Posterior cingulate gyrus (tissue), 11 donors: ENCODE results near the gene RPL11.
"Not testable (repeated sequence)": the region's sequence is repeated elsewhere in the genome, so short reads cannot be mapped to it uniquely, and the experiment has no call there.

Experiments used
- DNase-seq, 10 donors: peaks; one replicate each; pipeline versions ENCODE4 v3.0.0 to v3.0.0-alpha.2; 2020 to 2021; ENCODE audit warnings: mixed read lengths in 3 of 10
- intact Hi-C: fragments of 100-400 bp; cut with DNase I; formaldehyde crosslinking; loops from one replicate; pipeline ENCODE4 v1.15.1; 2023

RPL11 gene

GRCh38 chr1:23726686-23727085 is 35.1 kb downstream of the RPL11 start:
- no peak for DNase-seq
- intact Hi-C loops: no loop called here

GRCh38 chr1:23727362-23727811 is 35.8 kb downstream of the RPL11 start:
- intact Hi-C loops: no loop called here
- peak in 5 of 10 donors; percentile 8 to 32 (median 30) for DNase-seq

- DNase-seq: no peak
- intact Hi-C loops: no loop called here
Measured at GRCh38 chr1:23732363-23733224, 41.0 kb downstream of the RPL11 start.

DNA sequence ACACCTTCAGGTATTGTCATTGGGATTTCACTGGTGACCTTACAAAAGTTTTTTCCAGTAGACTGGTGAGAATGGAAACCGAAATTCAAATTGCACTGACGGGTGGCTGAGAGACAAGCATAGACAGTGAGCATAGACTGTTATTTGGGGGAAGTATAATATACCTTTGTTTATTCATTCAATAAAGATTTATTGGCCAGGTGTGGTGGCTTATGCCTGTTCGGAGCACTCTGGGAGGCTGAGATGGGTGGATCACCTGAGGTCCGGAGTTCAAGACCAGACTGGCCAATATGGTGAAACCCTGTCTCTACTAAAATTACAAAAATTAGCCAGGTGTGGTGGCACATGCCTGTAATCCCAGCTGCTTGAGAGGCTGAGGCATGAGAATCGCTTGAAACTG is 41.7 kb downstream of the RPL11 start:
- intact Hi-C loops, DNase-seq: not testable (repeated sequence)

GRCh38 chr1:23736437-23737134 is 45.0 kb downstream of the RPL11 start:
- DNase-seq: no peak
- intact Hi-C loops: no loop called here

- intact Hi-C loops: loop anchor here (5.0 kb wide), 1 partner anchor 36 kb away; the partner anchor contains the start of gene PITHD1
Measured at GRCh38 chr1:23741609-23742008, 50.0 kb downstream of the RPL11 start.

DNA sequence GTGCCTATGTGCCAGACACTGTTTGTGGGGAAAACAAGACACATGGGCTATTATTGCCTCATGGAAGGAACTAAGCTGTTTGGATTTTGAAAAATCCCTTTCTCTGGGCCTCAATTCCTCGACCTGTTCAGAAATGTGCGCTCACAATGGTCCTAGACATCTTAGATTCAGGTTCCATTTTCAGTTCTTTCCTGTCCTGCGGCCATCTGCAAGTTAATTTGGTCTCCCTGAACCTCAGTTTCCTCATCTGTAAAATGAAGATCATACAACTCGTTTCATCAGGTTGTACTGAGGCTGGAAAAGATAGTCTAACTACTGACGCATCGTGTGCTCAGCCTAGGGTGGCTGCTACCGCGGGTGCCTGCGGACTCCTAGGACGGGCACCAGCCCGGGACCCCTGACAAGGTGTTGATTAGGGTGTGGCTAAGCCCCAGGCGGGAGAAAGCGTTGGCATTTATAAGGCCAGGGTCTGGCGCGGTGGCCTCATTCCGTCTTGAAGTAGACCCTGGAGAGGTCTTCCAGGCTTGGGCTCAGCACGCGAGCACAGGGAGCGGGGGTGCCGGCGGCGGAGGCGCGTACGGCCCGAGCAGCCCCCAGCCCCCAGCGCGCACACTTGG is 51.2 kb downstream of the RPL11 start:
- DNase-seq: peak in 3 of 10 donors; percentile 17 to 85 (median 77)
- intact Hi-C loops: loop anchor here (5.0 kb wide), 1 partner anchor 35 kb away; the partner anchor contains the start of gene PITHD1

More at GRCh38 chr1:23741609-23742008, 50.0 kb downstream of the RPL11 start:
- no peak for DNase-seq

- peak; percentile 58 to 97 (median 76) for DNase-seq
- intact Hi-C loops: loop anchor here (2.0 to 5.0 kb wide), 2 partner anchors 34 to 53 kb away; partner anchors contain the start of genes PITHD1 and RPL11
Measured at GRCh38 chr1:23743287-23744152, 51.9 kb downstream of the RPL11 start, which contains the start of gene ELOA. Gene ELOA, plus strand, starts transcription at chr1:23743471. Its CDS starts 33 bp downstream, at chr1:23743504.

DNA sequence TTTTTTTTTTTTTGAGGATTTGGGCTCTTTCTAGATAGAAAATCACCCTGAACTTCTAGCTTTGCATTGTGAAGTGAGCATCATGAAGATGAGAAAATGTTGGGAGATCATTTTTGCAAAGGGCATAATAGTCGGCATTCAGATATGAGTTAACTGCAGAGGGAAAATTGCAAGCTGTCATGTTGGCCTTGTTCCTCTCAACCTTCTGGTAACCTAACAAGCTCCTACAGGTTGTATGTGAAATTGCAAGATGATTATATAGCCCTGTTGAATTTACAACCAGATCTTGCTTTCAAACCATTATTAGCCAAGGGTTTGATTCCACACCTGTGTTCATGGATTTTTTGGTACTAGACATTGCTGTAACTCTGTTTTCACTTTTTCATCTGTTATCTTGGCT is 53.9 kb downstream of the RPL11 start:
- intact Hi-C loops: loop anchor here (2.0 kb wide), 1 partner anchor 55 kb away; the partner anchor contains the start of gene RPL11
- DNase-seq: no peak
